ENCODE data around the gene GCN1. TPM values are rescaled to one million over a fixed set of nuclear protein-coding genes. Genes with fewer than 3 reads are reported as not detected.

GCN1 gene
- total RNA-seq, 1 experiment from 2014 or later, result 181 TPM

GRCh38 chr12:120169946-120170345, 24.6 kb downstream of the GCN1 start:
- no peak overlapping the region; the same call in 1 of the 2 replicates for H3K27ac Mint-ChIP-seq
- no peak for ATAC-seq
- CTCF ChIA-PET, result no interaction called here

GRCh38 chr12:120168337-120168736, 26.2 kb downstream of the GCN1 start:
- no peak overlapping the region for H3K27ac Mint-ChIP-seq
- ChIA-PET POLR2A (interaction anchor here (0.6 kb wide), 1 partner anchor 50 kb away, joined by 3 read pairs; no protein-coding TSS in a partner anchor), CTCF (interaction anchor here (1.4 kb wide), 1 partner anchor 97 kb away, joined by 3 read pairs; the partner anchor contains the start of gene PXN)
- H3K4me1 Mint-ChIP-seq, result no peaks in the 10 kb centered on the region
- H3K4me3 Mint-ChIP-seq, result no peak overlapping the region
- no peak for DNase-seq (ENCODE audit: low spot score)
- no peaks in the 10 kb centered on the region for H3K27me3 Mint-ChIP-seq (ENCODE audit: low read depth)
- no peak for ATAC-seq
- no peaks in the 10 kb centered on the region for H3K9me3 Mint-ChIP-seq
- H3K36me3 Mint-ChIP-seq, result peaks cover 60% of the 10 kb centered on the region
- TF ChIP-seq, protein P1, sequence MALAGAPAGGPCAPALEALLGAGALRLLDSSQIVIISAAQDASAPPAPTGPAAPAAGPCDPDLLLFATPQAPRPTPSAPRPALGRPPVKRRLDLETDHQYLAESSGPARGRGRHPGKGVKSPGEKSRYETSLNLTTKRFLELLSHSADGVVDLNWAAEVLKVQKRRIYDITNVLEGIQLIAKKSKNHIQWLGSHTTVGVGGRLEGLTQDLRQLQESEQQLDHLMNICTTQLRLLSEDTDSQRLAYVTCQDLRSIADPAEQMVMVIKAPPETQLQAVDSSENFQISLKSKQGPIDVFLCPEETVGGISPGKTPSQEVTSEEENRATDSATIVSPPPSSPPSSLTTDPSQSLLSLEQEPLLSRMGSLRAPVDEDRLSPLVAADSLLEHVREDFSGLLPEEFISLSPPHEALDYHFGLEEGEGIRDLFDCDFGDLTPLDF (CRISPR knock-in tag; IDR thresholded peaks at IDR 0.05), result no peak
- TF ChIP-seq MXD4 (CRISPR knock-in tag; IDR thresholded peaks at IDR 0.05; ENCODE audit: borderline replicate concordance) (no peak), ZNF416 (CRISPR knock-in tag; IDR thresholded peaks at IDR 0.05) (no peak), TEAD1 (CRISPR knock-in tag; IDR thresholded peaks at IDR 0.05) (no peak), SP1 (CRISPR knock-in tag; conservative IDR thresholded peaks at IDR 0.05) (no peak), PRRX2 (CRISPR knock-in tag; IDR thresholded peaks at IDR 0.05) (no peak), NFE2L1 (CRISPR knock-in tag; IDR thresholded peaks at IDR 0.05) (no peak), MAX (CRISPR knock-in tag; IDR thresholded peaks at IDR 0.05) (no peak), ZNF121 (CRISPR knock-in tag; IDR thresholded peaks at IDR 0.05) (no peak), STAT6 (CRISPR knock-in tag; conservative IDR thresholded peaks at IDR 0.05; ENCODE audit: low read depth) (no peak), ZMAT4 (CRISPR knock-in tag; IDR thresholded peaks at IDR 0.05) (no peak), TEAD4 (CRISPR knock-in tag; IDR thresholded peaks at IDR 0.05) (no peak), GABPB1 (CRISPR knock-in tag; IDR thresholded peaks at IDR 0.05) (no peak), ZNF232 (CRISPR knock-in tag; IDR thresholded peaks at IDR 0.05) (no peak)
- TF ChIP-seq, protein P2, sequence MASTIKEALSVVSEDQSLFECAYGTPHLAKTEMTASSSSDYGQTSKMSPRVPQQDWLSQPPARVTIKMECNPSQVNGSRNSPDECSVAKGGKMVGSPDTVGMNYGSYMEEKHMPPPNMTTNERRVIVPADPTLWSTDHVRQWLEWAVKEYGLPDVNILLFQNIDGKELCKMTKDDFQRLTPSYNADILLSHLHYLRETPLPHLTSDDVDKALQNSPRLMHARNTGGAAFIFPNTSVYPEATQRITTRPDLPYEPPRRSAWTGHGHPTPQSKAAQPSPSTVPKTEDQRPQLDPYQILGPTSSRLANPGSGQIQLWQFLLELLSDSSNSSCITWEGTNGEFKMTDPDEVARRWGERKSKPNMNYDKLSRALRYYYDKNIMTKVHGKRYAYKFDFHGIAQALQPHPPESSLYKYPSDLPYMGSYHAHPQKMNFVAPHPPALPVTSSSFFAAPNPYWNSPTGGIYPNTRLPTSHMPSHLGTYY (CRISPR knock-in tag; IDR thresholded peaks at IDR 0.05), result no peak

More at GRCh38 chr12:120169946-120170345, 24.6 kb downstream of the GCN1 start:
- Mint-ChIP-seq H3K4me3 (no peak overlapping the region), H3K9me3 (no peaks in the 10 kb centered on the region), H3K36me3 (peaks cover 62% of the 10 kb centered on the region), H3K4me1 (no peaks in the 10 kb centered on the region), H3K27me3 (ENCODE audit: low read depth) (no peaks in the 10 kb centered on the region)
- TF ChIP-seq NR3C1 (CRISPR knock-in tag; conservative IDR thresholded peaks at IDR 0.05; ENCODE audit: low read depth) (no peak), ZNF138 (CRISPR knock-in tag; conservative IDR thresholded peaks at IDR 0.05) (no peak), ZSCAN18 (CRISPR knock-in tag; IDR thresholded peaks at IDR 0.05) (no peak), JUN (CRISPR knock-in tag; IDR thresholded peaks at IDR 0.05) (no peak), TEAD1 (CRISPR knock-in tag; IDR thresholded peaks at IDR 0.05) (no peak), AFF4 (CRISPR knock-in tag; IDR thresholded peaks at IDR 0.05; ENCODE audit: borderline replicate concordance) (no peak), FOXJ3 (CRISPR knock-in tag; IDR thresholded peaks at IDR 0.05; ENCODE audit: borderline replicate concordance) (no peak), GRHL2 (CRISPR knock-in tag; IDR thresholded peaks at IDR 0.05; ENCODE audit: insufficient replicate concordance, severe bottlenecking) (no peak), SOX15 (CRISPR knock-in tag; IDR thresholded peaks at IDR 0.05) (no peak)
- POLR2A ChIA-PET, result no interaction called here
- no peak for DNase-seq (ENCODE audit: low spot score)
